ENCODE measurements around the gene PIK3CA. TPM values are rescaled to one million over a fixed set of nuclear protein-coding genes. Genes with fewer than 3 reads are reported as not detected.

PIK3CA gene
- total RNA-seq, 1 donor from 2014 or later = 30.6 TPM

GRCh38 chr3:179174898-179175297, 26.7 kb downstream of the PIK3CA start:
- Histone ChIP-seq H3K27ac (no peak overlapping the region), H3K4me3 (no peak overlapping the region), H3K4me1 (peaks cover 12% of the 10 kb centered on the region)

GRCh38 chr3:179175358-179175757, 27.2 kb downstream of the PIK3CA start:
- H3K27ac ChIP-seq = no peak overlapping the region
- H3K36me3 ChIP-seq = no peaks in the 10 kb centered on the region
- no peaks in the 10 kb centered on the region for H3K27me3 ChIP-seq
- peaks cover 15% of the 10 kb centered on the region for H3K4me1 ChIP-seq
- peaks cover 8% of the 10 kb centered on the region for H3K9me3 ChIP-seq
- no peak for DNase-seq
- no peak for ATAC-seq
- no peak overlapping the region for H3K4me3 ChIP-seq
- intact Hi-C loops (cut with DNase I) = no loop called here
- TF ChIP-seq, protein P1, sequence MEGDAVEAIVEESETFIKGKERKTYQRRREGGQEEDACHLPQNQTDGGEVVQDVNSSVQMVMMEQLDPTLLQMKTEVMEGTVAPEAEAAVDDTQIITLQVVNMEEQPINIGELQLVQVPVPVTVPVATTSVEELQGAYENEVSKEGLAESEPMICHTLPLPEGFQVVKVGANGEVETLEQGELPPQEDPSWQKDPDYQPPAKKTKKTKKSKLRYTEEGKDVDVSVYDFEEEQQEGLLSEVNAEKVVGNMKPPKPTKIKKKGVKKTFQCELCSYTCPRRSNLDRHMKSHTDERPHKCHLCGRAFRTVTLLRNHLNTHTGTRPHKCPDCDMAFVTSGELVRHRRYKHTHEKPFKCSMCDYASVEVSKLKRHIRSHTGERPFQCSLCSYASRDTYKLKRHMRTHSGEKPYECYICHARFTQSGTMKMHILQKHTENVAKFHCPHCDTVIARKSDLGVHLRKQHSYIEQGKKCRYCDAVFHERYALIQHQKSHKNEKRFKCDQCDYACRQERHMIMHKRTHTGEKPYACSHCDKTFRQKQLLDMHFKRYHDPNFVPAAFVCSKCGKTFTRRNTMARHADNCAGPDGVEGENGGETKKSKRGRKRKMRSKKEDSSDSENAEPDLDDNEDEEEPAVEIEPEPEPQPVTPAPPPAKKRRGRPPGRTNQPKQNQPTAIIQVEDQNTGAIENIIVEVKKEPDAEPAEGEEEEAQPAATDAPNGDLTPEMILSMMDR (IDR thresholded peaks at IDR 0.05) = no peak

More at GRCh38 chr3:179174898-179175297, 26.7 kb downstream of the PIK3CA start:
- no peaks in the 10 kb centered on the region for H3K36me3 ChIP-seq
- TF ChIP-seq, protein P1 (IDR thresholded peaks at IDR 0.05) = no peak
- no peak for DNase-seq
- ATAC-seq = no peak
- H3K9me3 ChIP-seq = peaks cover 8% of the 10 kb centered on the region
- H3K27me3 ChIP-seq = no peaks in the 10 kb centered on the region
- intact Hi-C loops (cut with DNase I) = no loop called here

- no peak for ATAC-seq
- Histone ChIP-seq H3K4me3 (no peak overlapping the region), H3K36me3 (no peaks in the 10 kb centered on the region), H3K9me3 (no peaks in the 10 kb centered on the region), H3K4me1 (peaks cover 37% of the 10 kb centered on the region), H3K27ac (no peak overlapping the region), H3K27me3 (no peaks in the 10 kb centered on the region)
- no peak for DNase-seq
- intact Hi-C loops (cut with DNase I) = no loop called here
- TF ChIP-seq, protein P1 (IDR thresholded peaks at IDR 0.05) = no peak
These were observed 29.5 kb downstream of the PIK3CA start for GRCh38 chr3:179177611-179178010.

DNA sequence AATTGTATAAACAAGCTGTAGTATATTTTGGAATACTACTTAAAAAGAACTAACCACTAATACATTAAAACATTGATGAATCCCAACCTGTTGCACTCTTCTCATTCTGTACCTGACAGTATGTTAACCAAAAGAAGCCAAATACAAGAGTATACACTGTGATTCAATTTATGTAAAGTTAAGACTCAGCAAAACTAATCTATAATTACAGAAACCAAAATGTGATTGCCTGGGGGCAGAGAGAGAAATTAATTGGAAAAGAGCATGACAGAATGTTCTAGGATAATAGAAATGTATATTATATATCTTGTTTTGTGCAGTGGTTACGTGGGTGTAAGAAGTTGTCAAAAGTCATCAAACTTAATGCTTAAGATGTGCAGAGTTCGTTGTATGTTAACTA, 31.1 kb downstream of the PIK3CA start:
- no peak for ATAC-seq

DNA sequence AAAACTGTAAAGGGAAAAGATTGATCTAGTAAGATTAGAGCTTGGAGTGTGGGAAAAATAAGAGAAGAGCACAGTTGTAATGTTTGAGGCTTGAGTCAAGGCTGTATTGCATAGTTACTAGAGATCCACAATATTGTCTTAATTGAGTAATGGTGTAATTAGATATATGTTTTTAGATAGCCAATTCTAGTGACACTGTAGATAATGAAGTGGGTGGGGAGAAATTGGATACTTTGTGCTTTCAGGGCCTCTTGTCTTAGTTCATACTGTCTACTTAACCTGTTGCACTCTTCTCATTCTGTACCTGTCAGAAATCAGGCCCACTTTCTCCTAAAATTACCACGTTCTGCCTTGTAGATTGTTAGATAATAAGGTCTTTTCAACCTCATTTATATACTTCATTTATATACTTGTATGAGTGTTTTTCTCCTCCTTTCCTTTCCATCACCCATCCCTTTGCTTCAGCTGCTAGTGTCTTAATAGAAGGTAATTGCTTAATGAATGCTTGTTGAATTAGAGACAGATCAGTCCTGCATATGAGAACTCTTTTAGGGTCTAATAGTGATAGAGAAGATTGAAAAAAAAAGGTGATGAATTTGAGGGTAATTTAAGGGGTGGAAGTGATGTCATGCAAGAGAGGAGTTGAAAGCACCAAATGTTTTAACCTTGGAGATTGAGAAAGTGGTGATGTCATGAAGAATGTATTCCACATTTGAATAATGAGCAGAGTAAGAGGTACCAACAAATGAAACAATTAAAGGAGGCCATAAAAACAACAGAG, 32.0 kb downstream of the PIK3CA start:
- TF ChIP-seq, protein P1 (IDR thresholded peaks at IDR 0.05) = no peak
- intact Hi-C loops (cut with DNase I) = no loop called here
- no peaks in the 10 kb centered on the region for H3K27me3 ChIP-seq
- no peaks in the 10 kb centered on the region for H3K36me3 ChIP-seq
- no peak for DNase-seq
- no peak overlapping the region for H3K4me3 ChIP-seq
- no peak overlapping the region for H3K27ac ChIP-seq
- H3K4me1 ChIP-seq = peaks cover 38% of the 10 kb centered on the region
- no peak for ATAC-seq
- no peaks in the 10 kb centered on the region for H3K9me3 ChIP-seq

More for the DNA sequence above, 31.1 kb downstream of the PIK3CA start:
- no peaks in the 10 kb centered on the region for H3K36me3 ChIP-seq
- H3K27ac ChIP-seq = no peak overlapping the region
- no peak overlapping the region for H3K4me3 ChIP-seq
- H3K4me1 ChIP-seq = peaks cover 43% of the 10 kb centered on the region
- intact Hi-C loops (cut with DNase I) = no loop called here
- TF ChIP-seq, protein P1 (IDR thresholded peaks at IDR 0.05) = no peak
- no peak for DNase-seq
- no peaks in the 10 kb centered on the region for H3K9me3 ChIP-seq
- no peaks in the 10 kb centered on the region for H3K27me3 ChIP-seq
